ENCODE measurements around the gene PRPF6. TPM values are rescaled to one million over a fixed set of nuclear protein-coding genes. Genes with fewer than 3 reads are reported as not detected.
A peak's percentile ranks its signal among the peaks of the same experiment; 100 is the strongest.
"Not testable (repeated sequence)": the region's sequence is repeated elsewhere in the genome, so short reads cannot be mapped to it uniquely, and the experiment has no call there.

Gene PRPF6
- total RNA-seq, 1 donor from 2014 or later: 46.8 TPM

- H3K36me3 ChIP-seq: peaks cover 29% of the 10 kb centered on the region
- H3K27me3 ChIP-seq (ENCODE audit: low read depth): no peaks in the 10 kb centered on the region
- TF ChIP-seq CTCF (IDR thresholded peaks at IDR 0.05; ENCODE audit: borderline replicate concordance): no peak
- no peaks in the 10 kb centered on the region for H3K9me3 ChIP-seq (replicated peaks)
- intact Hi-C loops (cut with micrococcal nuclease): no loop called here
- DNase-seq: no peak
- peaks cover 49% of the 10 kb centered on the region for H3K4me1 ChIP-seq
- H3K27ac ChIP-seq (replicated peaks): peak overlapping the region; percentile 61
- peak overlapping the region; percentile 93 for H3K4me3 ChIP-seq
Observed at GRCh38 chr20:63957690-63958441, 23.1 kb upstream of the PRPF6 start.

- Histone ChIP-seq H3K27me3 (ENCODE audit: low read depth) (no peaks in the 10 kb centered on the region), H3K36me3 (peaks cover 35% of the 10 kb centered on the region), H3K9me3 (replicated peaks) (no peaks in the 10 kb centered on the region), H3K4me3 (no peak overlapping the region), H3K27ac (replicated peaks) (no peak overlapping the region), H3K4me1 (peaks cover 43% of the 10 kb centered on the region)
- intact Hi-C loops (cut with micrococcal nuclease): no loop called here
- no peak for TF ChIP-seq CTCF (IDR thresholded peaks at IDR 0.05; ENCODE audit: borderline replicate concordance)
- no peak for DNase-seq
Observed at GRCh38 chr20:63958471-63958870, 22.5 kb upstream of the PRPF6 start.

GRCh38 chr20:63958964-63959698 is 21.8 kb upstream of the PRPF6 start:
- Histone ChIP-seq H3K36me3 (peaks cover 42% of the 10 kb centered on the region), H3K27ac (replicated peaks) (no peak overlapping the region), H3K9me3 (replicated peaks) (no peaks in the 10 kb centered on the region), H3K4me3 (no peak overlapping the region), H3K27me3 (ENCODE audit: low read depth) (no peaks in the 10 kb centered on the region), H3K4me1 (peaks cover 36% of the 10 kb centered on the region)
- no peak for TF ChIP-seq CTCF (IDR thresholded peaks at IDR 0.05; ENCODE audit: borderline replicate concordance)
- intact Hi-C loops (cut with micrococcal nuclease): no loop called here
- DNase-seq: no peak

GRCh38 chr20:63959699-63960075 is 21.2 kb upstream of the PRPF6 start:
- Histone ChIP-seq H3K27me3 (ENCODE audit: low read depth) (no peaks in the 10 kb centered on the region), H3K36me3 (peaks cover 47% of the 10 kb centered on the region), H3K9me3 (replicated peaks) (no peaks in the 10 kb centered on the region), H3K27ac (replicated peaks) (no peak overlapping the region), H3K4me3 (no peak overlapping the region), H3K4me1 (peaks cover 30% of the 10 kb centered on the region)
- intact Hi-C loops (cut with micrococcal nuclease): no loop called here
- TF ChIP-seq CTCF (IDR thresholded peaks at IDR 0.05; ENCODE audit: borderline replicate concordance): no peak
- no peak for DNase-seq

GRCh38 chr20:63960654-63961621 is 20.0 kb upstream of the PRPF6 start:
- intact Hi-C loops (cut with micrococcal nuclease); H3K27ac ChIP-seq (replicated peaks); DNase-seq; H3K4me3 ChIP-seq; H3K9me3 ChIP-seq (replicated peaks); H3K27me3 ChIP-seq (ENCODE audit: low read depth): not testable (repeated sequence)
- peaks cover 18% of the 10 kb centered on the region for H3K4me1 ChIP-seq
- peaks cover 47% of the 10 kb centered on the region for H3K36me3 ChIP-seq

All from left ventricle myocardium inferior (tissue), 1 donor.